GM18508 (cell line): ENCODE data around the gene FMR1.

Experiments
- ATAC-seq: cut with Tn5 transposase; IDR thresholded peaks from one replicate; pipeline ENCODE4 v1.9.1; 2021; ENCODE audit warnings: moderate number of reproducible peaks; ENCODE audit not compliant: insufficient read depth, unreplicated experiment

The FMR1 gene

DNA sequence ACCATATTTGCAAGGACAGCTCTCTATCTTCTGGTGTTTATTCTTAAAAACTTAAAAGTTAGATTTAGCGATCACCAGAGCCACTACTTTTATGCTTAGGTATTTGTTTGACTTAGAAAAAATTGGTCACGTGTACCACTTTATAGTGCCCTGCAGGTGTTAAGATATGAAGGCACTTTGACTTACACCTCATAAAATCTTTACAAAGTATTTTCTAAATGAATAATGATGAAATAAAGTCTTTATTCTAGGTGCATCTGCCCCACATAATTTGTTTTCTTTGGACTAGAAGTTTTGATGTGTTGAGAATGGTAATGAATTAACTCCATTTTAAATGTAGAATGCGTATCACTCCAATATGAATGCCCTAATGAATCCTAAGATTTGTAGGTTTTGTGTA lies 2.9 kb downstream of the FMR1 start:
- no peak for ATAC-seq

DNA sequence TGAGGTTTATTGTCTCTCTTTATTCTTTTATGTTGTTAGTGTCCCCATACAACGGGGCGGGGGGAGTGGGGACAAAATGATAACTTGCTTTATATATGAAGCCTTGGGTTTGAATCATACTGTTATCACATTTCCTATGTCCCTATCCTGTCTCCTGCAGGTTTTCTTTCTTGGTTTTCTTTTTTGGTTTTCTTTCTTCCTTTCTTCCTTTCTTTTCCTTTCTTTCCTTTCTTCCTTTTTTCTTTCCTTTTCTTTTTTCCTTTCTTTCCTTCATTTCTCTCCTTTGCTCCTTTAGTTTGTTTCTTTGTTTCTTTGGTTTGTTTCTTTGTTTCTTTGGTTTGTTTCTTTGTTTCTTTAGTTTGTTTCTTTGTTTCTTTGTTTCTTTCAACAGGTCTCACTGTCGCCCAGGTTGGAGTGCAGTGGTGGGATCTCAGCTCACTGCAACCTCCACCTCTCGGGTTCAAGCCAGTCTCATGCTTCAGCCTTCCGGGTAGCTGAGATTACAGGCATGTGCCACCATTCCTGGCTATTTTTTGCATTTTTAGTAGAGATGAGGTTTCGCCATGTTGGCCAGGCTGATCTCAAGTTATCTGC lies 4.8 kb downstream of the FMR1 start:
- no peak for ATAC-seq

DNA sequence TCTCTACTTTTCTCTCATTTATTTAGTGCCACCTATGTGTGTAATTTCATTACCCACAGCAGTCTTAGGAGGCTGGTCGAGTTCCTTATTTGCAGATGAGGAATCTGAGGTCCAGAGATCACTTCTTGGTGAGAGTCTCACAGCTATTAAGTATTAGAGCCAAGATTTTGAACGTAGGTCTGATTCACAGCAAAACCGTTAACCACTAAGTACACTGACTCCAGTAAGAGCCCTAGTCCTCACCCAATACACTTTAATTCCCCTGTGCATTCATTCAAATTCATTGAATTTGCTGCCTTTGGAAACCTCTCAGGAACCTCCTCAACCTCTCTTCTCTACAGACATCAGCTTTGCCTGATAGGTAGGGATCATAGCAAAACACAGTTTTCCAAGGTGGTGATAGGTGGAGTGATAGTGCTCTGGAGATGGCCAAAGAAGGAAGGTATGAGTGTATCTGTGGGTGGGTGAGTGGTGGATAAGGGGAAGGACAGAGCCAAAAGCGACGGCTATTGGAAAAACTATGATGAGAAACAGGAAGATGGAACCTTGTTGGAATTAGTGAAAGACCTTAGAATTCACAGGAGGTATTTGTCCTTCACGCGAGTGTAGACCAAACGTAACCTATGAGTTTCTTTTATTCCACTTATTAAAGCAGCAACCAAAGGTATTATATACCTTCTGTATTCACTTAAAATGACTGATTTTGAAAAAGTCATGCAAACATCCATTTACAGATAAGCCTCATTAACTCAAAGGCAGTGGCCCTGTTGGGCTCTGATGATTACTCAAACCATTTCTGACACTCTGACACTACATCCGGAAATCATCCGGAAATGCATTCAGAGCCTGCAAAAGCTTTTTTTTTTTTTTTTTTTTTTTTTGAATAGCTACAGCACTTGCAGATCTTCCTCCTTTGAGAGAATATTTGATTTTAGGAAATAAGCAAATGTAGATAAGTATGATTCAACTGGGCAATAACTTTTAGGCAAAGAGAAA lies 6.3 kb downstream of the FMR1 start:
- peak; percentile 62 for ATAC-seq

DNA sequence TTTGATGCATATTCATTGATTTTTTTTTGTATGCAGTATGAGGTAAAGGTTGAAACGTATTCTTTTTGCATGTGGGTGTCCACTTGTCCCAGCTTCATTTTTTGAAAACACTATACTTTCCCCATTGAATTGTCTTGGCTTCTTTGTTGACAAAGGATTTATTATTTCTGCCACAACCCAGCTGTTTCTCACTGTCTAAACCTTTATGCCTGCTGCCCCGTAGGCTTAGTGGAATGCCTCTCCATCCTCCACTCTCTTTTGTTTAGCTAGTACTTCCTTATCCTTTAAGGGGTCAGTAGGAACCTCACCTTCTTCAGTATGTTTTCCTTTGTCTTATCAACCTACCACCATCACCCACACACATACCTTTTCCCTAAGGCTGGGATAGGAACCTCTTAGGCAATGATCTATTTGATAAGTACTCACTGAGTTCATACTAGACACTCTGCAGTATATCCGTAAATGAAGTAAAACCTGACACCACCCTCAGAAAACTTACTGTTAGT lies 8.5 kb downstream of the FMR1 start:
- ATAC-seq, result no peak

DNA sequence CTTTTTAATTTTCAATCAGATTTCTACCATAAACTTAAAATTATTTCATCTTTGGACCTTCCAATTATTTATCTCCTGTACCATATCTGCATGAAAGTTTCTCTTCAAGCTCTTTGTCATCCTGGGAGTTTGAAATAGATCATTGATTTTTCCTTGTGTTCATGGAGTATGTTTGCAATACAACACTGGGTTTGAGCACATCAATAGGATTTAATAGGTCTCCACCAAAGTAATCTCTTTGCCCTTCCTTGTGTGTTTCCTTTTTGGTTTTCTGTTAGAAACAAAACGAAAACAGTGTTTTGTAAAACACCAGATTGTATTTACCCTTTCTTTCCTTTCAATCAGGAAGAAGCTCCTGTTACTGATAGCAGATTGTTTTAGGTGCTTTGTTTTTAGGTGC lies 11.9 kb downstream of the FMR1 start:
- ATAC-seq, result no peak

DNA sequence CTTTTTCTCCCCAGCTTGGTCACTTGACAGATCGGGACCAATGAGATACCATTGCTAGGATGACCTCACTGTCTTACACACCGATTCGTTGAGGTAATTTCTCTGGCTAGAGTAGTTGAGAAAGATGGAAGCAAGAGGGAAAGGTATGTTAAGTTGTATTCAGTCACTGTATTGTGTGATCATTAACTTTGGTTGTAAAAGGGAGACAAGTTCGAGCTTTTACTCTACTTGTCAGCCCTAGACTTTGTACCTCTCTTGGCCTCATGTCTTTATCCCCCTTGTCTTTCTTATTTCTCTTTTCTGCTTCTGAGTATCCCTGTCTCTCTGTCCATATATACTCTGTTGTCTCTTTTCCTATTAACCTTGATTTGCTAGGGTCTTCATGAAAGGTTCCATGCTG lies 15.5 kb downstream of the FMR1 start:
- no peak for ATAC-seq

DNA sequence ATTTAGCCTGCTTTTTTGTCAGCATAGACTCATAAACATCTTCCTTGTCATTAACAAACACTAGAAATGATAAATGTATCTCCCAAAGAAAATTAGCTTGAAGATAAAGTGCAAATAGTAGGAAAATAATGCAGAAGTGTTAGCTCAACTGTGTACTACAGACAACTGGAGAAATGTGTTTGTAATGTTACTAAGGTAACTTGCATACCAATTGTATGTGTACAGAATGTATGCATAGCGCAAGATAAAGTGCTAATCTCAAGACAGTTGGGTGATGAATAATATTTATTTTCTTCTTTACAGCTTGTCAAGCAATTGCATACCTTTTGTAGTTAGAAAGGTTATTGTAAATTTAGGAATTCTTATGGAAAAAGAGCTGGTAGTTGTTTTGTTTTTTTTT lies 22.1 kb downstream of the FMR1 start:
- no peak for ATAC-seq

DNA sequence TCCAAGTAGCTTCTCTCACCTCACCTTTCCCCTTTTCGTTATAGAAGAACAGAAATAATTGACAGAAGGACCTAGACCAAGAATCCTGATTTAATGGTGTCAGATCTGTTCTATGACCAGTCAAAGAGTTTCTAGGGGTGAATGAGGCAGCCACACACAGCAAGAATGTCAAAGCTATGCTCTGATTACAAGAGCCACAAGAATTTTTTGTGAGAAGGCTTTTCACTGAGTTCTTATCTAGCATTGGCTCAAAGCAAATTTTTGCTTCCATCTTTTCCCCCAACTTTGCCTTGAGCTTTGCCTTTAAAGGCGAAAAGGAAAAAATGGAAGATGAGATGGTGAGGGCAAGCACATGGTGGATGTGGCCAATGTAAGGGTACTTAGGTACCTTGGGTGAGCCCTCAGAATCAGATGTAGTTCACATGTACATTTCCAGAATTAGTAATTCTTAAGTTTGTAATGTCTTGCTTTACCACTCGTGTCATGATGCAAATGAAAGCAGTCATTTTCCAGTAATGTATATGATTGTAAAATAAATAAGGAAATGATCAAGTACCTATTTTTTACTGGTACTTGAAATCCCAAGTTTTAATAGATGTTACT lies 23.5 kb downstream of the FMR1 start:
- ATAC-seq, result no peak

DNA sequence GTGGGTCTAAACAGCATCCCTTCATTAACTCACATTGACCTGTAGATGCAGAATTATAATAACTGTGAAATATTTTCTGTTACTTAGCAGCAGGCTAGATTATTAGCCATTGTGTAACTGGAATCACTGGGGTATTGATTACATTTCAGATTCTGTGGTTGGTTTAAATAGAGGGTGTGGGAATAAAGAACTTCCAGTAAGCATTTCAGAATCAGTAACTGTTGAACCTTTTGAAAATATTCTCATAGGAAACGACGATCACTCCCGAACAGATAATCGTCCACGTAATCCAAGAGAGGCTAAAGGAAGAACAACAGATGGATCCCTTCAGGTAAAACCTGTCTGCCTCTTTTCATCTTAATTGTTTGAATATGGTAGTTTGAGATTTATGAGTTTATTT lies 33.6 kb downstream of the FMR1 start:
- no peak for ATAC-seq

DNA sequence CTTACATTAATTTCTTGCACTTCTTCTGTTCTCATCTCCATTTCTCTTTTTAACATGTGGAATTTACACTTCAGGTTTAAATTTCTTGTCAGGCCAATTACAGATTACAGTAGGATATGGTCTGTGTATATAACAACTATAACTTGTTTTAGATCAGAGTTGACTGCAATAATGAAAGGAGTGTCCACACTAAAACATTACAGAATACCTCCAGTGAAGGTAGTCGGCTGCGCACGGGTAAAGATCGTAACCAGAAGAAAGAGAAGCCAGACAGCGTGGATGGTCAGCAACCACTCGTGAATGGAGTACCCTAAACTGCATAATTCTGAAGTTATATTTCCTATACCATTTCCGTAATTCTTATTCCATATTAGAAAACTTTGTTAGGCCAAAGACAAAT lies 36.8 kb downstream of the FMR1 start:
- no peak for ATAC-seq

DNA sequence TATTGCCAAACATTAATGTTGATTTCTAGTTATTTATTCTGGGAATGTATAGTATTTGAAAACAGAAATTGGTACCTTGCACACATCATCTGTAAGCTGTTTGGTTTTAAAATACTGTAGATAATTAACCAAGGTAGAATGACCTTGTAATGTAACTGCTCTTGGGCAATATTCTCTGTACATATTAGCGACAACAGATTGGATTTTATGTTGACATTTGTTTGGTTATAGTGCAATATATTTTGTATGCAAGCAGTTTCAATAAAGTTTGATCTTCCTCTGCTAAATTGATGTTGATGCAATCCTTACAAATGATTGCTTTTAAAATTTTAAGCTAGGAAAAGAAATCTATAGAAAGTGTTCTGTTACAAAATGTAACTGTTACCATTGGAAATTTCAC lies 38.6 kb downstream of the FMR1 start:
- ATAC-seq, result no peak

DNA sequence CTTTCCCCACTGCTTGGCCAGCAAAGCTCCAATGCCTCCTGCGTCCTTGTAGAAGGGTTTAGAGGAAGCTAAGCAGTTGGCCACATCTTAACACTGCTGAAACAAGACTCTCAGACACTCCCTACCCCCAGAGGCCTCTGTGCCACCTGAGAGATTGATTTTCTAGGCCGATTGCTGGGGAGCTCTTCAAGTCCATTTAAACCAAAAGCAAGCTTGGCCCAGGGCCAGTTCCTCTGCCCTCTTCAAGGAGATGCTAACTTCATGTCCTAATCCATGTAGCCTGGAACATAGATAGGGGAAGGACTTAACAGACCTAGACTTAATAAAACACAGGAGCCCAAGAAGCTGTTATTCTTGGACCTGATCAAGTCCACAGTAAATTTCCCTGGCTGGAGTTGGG lies 42.3 kb downstream of the FMR1 start:
- no peak for ATAC-seq

DNA sequence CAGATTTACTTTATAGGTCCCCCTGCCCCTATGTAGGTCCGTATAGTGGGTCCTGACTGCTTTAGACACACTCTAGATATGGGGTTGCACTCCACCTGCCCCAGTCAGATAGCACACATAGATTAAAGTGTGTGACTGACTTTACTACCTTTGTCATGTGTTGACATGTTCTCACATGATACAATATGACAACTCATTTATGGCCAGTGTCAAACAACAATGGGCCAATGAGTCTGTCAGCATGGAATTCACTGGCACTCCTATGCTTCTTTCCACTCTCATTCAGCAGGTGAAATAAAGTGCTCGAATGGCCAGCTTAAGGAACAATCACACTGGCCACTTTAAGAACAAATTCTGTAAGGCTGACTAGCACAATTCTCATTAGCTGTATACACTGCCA lies 45.6 kb downstream of the FMR1 start:
- ATAC-seq, result no peak

DNA sequence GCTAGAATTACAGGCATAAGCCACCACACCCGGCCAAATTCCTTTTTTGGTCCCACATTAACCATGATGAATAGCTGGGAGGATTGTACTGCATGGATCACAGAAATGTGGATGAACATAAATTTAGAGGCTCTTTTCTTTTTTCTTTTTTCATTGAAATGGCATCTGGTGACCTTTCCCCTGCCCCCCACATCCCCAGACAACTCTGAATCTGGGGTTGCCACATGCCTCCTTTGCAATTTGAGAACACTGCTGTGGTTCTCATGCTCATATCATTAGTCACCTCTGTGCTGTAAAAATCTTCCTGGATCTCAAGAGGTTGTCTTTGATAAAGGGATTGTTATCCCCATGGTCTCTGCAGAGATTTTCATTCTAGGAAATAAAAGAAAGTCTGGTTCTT lies 46.6 kb downstream of the FMR1 start:
- no peak for ATAC-seq

DNA sequence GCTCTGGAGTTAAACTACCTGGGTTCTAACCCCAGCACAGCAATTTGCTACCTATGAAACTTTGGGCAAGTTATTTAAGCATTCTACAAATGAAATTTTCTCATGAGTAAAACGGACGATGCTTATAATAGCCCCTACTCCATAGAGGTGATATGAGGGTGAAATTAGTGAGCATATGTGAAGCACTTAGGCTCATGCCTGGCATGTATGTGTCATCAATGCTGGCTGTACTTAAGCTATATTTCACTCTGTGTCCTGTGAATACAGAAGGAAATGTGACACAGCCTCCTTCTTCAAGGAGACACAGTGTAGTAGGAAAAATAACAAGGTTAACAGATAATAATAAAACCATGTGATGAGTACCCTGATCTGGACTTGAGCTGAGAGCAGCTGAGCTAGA lies 49.0 kb downstream of the FMR1 start:
- ATAC-seq, result no peak

DNA sequence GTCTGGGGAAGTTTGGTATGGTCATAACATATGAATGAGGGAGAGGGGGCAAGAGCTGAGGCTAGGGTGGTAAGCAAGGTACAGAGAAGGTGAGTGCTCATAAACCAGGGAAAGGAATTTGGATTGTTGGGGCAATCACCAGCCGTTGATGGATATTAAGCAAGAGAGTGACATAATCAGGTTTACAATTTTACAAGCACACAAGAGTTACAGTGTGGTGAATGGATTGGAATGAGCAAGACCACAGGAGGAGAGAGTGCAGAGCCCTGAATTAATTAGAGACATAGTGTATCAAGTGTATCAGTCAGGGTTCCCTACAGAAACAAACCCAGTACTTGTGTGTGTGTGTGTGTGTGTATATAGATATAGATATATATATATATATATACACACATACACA lies 50.8 kb downstream of the FMR1 start:
- ATAC-seq, result no peak

DNA sequence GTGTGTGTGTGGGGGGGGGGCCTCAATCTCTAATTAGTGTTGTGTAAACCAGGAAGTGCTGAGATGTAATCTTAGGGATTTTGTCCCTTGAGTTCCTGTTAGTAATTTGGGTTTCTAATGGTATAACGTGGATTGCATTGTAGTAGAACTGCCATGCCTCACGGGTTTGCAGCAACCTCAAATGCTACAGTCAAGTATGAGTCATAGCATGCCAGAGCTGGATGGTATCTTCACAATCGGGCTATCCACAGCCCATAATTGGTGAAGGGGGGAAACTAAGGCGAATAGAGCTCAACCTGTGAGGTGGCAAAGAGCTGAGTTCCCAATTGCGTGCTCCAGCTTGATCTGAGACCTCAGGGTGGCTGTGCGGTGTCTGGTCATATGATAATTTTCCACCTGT lies 67.2 kb downstream of the FMR1 start:
- no peak for ATAC-seq

DNA sequence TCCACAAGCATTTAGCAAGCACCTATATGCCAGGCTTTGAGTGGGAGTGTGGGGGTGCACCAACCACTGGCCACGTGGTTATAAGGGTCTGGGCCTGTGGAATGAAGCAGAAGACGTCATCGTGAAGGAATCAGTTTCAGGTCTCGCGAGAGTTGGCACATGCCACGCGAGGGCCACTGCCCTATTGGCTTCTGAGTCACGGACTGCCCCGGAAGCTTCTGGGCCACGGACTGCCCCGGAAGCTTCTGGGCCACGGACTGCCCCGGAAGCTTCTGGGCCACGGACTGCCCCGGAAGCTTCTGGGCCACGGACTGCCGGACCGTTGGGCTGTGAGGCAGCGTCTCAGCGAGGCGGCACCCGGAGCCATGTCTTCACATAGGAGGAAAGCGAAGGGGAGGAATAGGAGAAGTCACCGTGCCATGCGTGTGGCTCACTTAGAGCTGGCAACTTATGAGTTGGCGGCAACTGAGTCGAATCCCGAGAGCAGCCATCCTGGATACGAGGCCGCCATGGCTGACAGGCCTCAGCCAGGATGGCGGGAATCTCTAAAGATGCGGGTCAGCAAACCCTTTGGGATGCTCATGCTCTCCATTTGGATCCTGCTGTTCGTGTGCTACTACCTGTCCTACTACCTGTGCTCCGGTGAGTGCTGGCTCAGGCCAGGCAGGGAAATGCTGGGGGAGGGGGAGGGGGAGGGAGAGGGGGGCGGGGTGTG lies 69.5 kb downstream of the FMR1 start, which contains the start of gene FMR1NB:
Gene FMR1NB (plus strand): TSS at position 300 of the 715 bp plus-strand sequence. CDS start 66 bp downstream, at position 366.
- no peak for ATAC-seq
